A673 (cell line): ENCODE measurements around the gene SLC25A39. TPM values are rescaled to one million over a fixed set of nuclear protein-coding genes. Genes with fewer than 3 reads are reported as not detected.
"Not testable (repeated sequence)": the region's sequence is repeated elsewhere in the genome, so short reads cannot be mapped to it uniquely, and the experiment has no call there.

Source experiments
- BruUV-seq: library from RNA; stranded (reverse); fragments of 400-500 nt; replicated peaks from 2 replicates; lab custom pipeline; 2021; lab: Mats Ljungman, UMichigan
- CTCF ChIA-PET: fragments of 300-600 bp; sonication (Branson Sonifier 250); formaldehyde crosslinking; loops from one replicate; lab custom pipeline; 2022; ENCODE audit warnings: antibody characterized with exemption; lab: Charles Lee
- POLR2A ChIA-PET: fragments of 300-600 bp; sonication (Branson Sonifier 250); formaldehyde crosslinking; loops from one replicate; lab custom pipeline; 2022; ENCODE audit warnings: antibody characterized with exemption; ENCODE audit not compliant: low non-redundant PET; lab: Charles Lee
- DNase-seq: peaks from one replicate; pipeline ENCODE4 v3.0.0-alpha.2; 2015; ENCODE audit warnings: low spot score
- H3K27ac ChIP-seq: fragments of 200-600 bp; sonication (generic); 2 replicates; pipeline ENCODE4 v1.5.1; 2016; ENCODE audit warnings: mixed run types, low read depth, mild to moderate bottlenecking, mixed read lengths, antibody characterized with exemption, low read length; ENCODE audit not compliant: poor library complexity, severe bottlenecking
- H3K27me3 ChIP-seq: fragments of 200-600 bp; sonication (generic); replicated peaks from 2 replicates; pipeline ENCODE4 v1.6.1; 2017; ENCODE audit warnings: mixed run types, low read depth, mild to moderate bottlenecking, mixed read lengths, antibody characterized with exemption, low read length; ENCODE audit not compliant: insufficient read depth, poor library complexity
- H3K36me3 ChIP-seq: fragments of 200-600 bp; sonication (generic); 2 replicates; pipeline ENCODE4 v1.6.1; 2016; ENCODE audit warnings: mixed run types, mild to moderate bottlenecking, mixed read lengths, antibody characterized with exemption, low read length; ENCODE audit not compliant: insufficient read depth, poor library complexity, severe bottlenecking
- H3K4me1 ChIP-seq: fragments of 200-600 bp; sonication (generic); 2 replicates; pipeline ENCODE4 v1.6.1; 2017; ENCODE audit warnings: mixed run types, mild to moderate bottlenecking, mixed read lengths, antibody characterized with exemption, low read length; ENCODE audit not compliant: insufficient read depth, poor library complexity, severe bottlenecking
- H3K4me3 ChIP-seq: fragments of 200-600 bp; sonication (generic); 2 replicates; pipeline ENCODE4 v1.5.1; 2016; ENCODE audit warnings: low read depth, mixed run types, mild to moderate bottlenecking, mixed read lengths, low read length; ENCODE audit not compliant: poor library complexity, severe bottlenecking
- H3K9me3 ChIP-seq: fragments of 200-600 bp; sonication (generic); 2 replicates; pipeline ENCODE4 v1.6.1; 2016; ENCODE audit warnings: mixed run types, low read depth, mild to moderate bottlenecking, mixed read lengths, antibody characterized with exemption, low read length; ENCODE audit not compliant: poor library complexity, severe bottlenecking
- EZH2 ChIP-seq: fragments of 200-600 bp; sonication (generic); IDR thresholded peaks from 2 replicates; pipeline ENCODE4 v1.6.1; 2017; ENCODE audit warnings: borderline replicate concordance, low read depth, mild to moderate bottlenecking, mixed read lengths, antibody characterized with exemption, low read length; ENCODE audit not compliant: poor library complexity, severe bottlenecking
- intact Hi-C: fragments of 100-400 bp; cut with micrococcal nuclease; formaldehyde crosslinking; loops from one replicate; pipeline ENCODE4 v1.10.0; 2022; ENCODE audit not compliant: unreplicated experiment
- total RNA-seq: library from RNA; stranded (reverse); gene quantifications from 2 replicates; pipeline ENCODE4 v1.2.3, GENCODE V29; 2021
- TF ChIP-seq, protein P1 (sequence below): fragments of 300-800, 200-600 bp; sonication (generic); conservative IDR thresholded peaks from 2 replicates; pipeline ENCODE4 v1.5.1; 2017; ENCODE audit warnings: low read depth, mild to moderate bottlenecking, antibody characterized with exemption, low read length, moderate library complexity, mixed read lengths

The SLC25A39 gene
- total RNA-seq, 1 experiment from 2014 or later = 75.5 TPM

GRCh38 chr17:44343510-44344209, 19.0 kb upstream of the SLC25A39 start:
- Histone ChIP-seq H3K9me3 (no peaks in the 10 kb centered on the region), H3K36me3 (no peaks in the 10 kb centered on the region), H3K27me3 (no peaks in the 10 kb centered on the region), H3K4me1 (no peaks in the 10 kb centered on the region), H3K4me3 (no peak overlapping the region), H3K27ac (no peak overlapping the region)
- intact Hi-C loops = no loop called here
- no TSS peak for BruUV-seq
- no peak for DNase-seq
- POLR2A ChIA-PET = no interaction called here
- TF ChIP-seq, protein P1, sequence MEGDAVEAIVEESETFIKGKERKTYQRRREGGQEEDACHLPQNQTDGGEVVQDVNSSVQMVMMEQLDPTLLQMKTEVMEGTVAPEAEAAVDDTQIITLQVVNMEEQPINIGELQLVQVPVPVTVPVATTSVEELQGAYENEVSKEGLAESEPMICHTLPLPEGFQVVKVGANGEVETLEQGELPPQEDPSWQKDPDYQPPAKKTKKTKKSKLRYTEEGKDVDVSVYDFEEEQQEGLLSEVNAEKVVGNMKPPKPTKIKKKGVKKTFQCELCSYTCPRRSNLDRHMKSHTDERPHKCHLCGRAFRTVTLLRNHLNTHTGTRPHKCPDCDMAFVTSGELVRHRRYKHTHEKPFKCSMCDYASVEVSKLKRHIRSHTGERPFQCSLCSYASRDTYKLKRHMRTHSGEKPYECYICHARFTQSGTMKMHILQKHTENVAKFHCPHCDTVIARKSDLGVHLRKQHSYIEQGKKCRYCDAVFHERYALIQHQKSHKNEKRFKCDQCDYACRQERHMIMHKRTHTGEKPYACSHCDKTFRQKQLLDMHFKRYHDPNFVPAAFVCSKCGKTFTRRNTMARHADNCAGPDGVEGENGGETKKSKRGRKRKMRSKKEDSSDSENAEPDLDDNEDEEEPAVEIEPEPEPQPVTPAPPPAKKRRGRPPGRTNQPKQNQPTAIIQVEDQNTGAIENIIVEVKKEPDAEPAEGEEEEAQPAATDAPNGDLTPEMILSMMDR = no peak
- TF ChIP-seq EZH2 = no peak
- CTCF ChIA-PET = interaction anchor here (0.6 kb wide), 1 partner anchor 14 kb away, joined by 3 read pairs; no protein-coding TSS in a partner anchor

GRCh38 chr17:44340553-44340952, 15.9 kb upstream of the SLC25A39 start:
- H3K36me3 ChIP-seq, CTCF ChIA-PET, H3K27ac ChIP-seq, DNase-seq, intact Hi-C loops, H3K9me3 ChIP-seq, H3K4me1 ChIP-seq, POLR2A ChIA-PET, BruUV-seq, H3K4me3 ChIP-seq, H3K27me3 ChIP-seq: not testable (repeated sequence)

DNA sequence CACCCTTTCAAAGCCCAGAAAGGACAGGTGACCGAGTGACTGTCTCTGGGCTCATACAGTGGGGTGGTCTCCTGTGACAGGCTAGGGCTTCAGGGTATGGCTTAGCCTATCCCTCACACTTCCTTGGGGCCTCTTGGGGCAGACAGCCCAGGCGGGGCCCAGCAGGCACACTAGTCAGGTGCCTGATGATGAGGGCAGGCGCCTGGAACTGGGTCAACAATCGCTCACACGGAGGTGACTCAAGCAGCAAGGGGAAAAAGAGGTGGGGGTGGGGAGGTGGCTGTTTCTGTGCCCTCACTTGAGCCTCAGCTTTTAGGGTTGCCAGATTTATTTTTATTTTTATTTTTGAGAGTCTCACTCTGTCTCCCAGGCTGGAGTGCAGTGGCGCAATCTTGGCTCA, 14.1 kb upstream of the SLC25A39 start:
- no peaks in the 10 kb centered on the region for H3K27me3 ChIP-seq
- BruUV-seq = no TSS peak
- TF ChIP-seq, protein P1 = no peak
- no peak for TF ChIP-seq EZH2
- POLR2A ChIA-PET = no interaction called here
- no peak overlapping the region for H3K27ac ChIP-seq
- H3K4me1 ChIP-seq = no peaks in the 10 kb centered on the region
- no peak overlapping the region for H3K4me3 ChIP-seq
- CTCF ChIA-PET = interaction anchor here (0.6 kb wide), 1 partner anchor 423 kb away, joined by 8 read pairs; no protein-coding TSS in a partner anchor
- intact Hi-C loops = no loop called here
- H3K36me3 ChIP-seq = no peaks in the 10 kb centered on the region
- H3K9me3 ChIP-seq = no peaks in the 10 kb centered on the region
- no peak for DNase-seq

- DNase-seq = no peak
- H3K4me1 ChIP-seq = no peaks in the 10 kb centered on the region
- H3K27ac ChIP-seq = no peak overlapping the region
- no peaks in the 10 kb centered on the region for H3K27me3 ChIP-seq
- ChIA-PET CTCF (no interaction called here), POLR2A (no interaction called here)
- no peaks in the 10 kb centered on the region for H3K36me3 ChIP-seq
- BruUV-seq = no TSS peak
- H3K9me3 ChIP-seq = no peaks in the 10 kb centered on the region
- intact Hi-C loops = no loop called here
- TF ChIP-seq EZH2 = no peak
- no peak overlapping the region for H3K4me3 ChIP-seq
Observed at GRCh38 chr17:44335968-44336367, 11.3 kb upstream of the SLC25A39 start.
